Lower leg skin (tissue), 4 donors: Measurements from ENCODE around the gene PPP2R5C. TPM values are rescaled to one million over a fixed set of nuclear protein-coding genes. Genes with fewer than 3 reads are reported as not detected.

Source experiments
- DNase-seq, 2 donors: peaks; one replicate each; pipeline ENCODE4 v3.0.0-alpha.2; 2019; ENCODE audit warnings: low spot score in 2 of 2
- H3K4me3 ChIP-seq: fragments of 200-600 bp; sonication (generic); 2 replicates; pipeline ENCODE4 v1.5.1; 2017; ENCODE audit warnings: mild to moderate bottlenecking, low read depth; ENCODE audit not compliant: poor library complexity, severe bottlenecking
- CTCF ChIP-seq, 3 donors: fragments of 450-650 bp; IDR thresholded peaks; one replicate each; pipeline ENCODE4 v1.5.1; 2016; ENCODE audit warnings: antibody characterized with exemption in 3 of 3, mild to moderate bottlenecking in 3 of 3, moderate library complexity in 2 of 3
- POLR2A ChIP-seq, 2 donors: fragments of 450-650 bp; IDR thresholded peaks; one replicate each; pipeline ENCODE4 v1.6.1; 2016 to 2017; ENCODE audit warnings: antibody characterized with exemption in 2 of 2, mild to moderate bottlenecking in 1 of 2, moderate library complexity in 1 of 2
- WGBS, 2 donors: methylation state at CpG; one replicate each; pipeline ENCODE4 v1.1.5; 2018; 5-methylcytosine and 5-hydroxymethylcytosine counted together
- intact Hi-C: fragments of 100-400 bp; cut with DNase I; formaldehyde crosslinking; loops from one replicate; pipeline ENCODE4 v1.15.0; 2023; ENCODE audit warnings: low total_unique reads
- total RNA-seq, 4 donors: library from RNA; depleted of rRNA; stranded (reverse); fragments of >200 nt; gene quantifications; one replicate each; pipeline ENCODE4 v1.1.0, GENCODE V29; 2016

PPP2R5C gene
- total RNA-seq, 4 donors from 2014 or later: 74.6 to 89.9 (median 80.3) TPM

GRCh38 chr14:101809671-101810514, 48.4 kb downstream of the PPP2R5C start:
- H3K4me3 ChIP-seq: peak overlapping the region; percentile 44
- peak; percentile 91 to 97 for DNase-seq
- intact Hi-C loops: no loop called here
- 0 to 1% methylated on average over 23 of the region's 23 CpGs for WGBS, 2 donors
- TF ChIP-seq POLR2A (IDR thresholded peaks at IDR 0.05): no peak
- TF ChIP-seq CTCF (IDR thresholded peaks at IDR 0.05): no peak

GRCh38 chr14:101810897-101811621, 49.5 kb downstream of the PPP2R5C start:
- no peak for TF ChIP-seq POLR2A (IDR thresholded peaks at IDR 0.05)
- no peak for TF ChIP-seq CTCF (IDR thresholded peaks at IDR 0.05)
- 48 to 54% methylated on average over 5 of the region's 5 CpGs for WGBS, 2 donors
- no peak overlapping the region for H3K4me3 ChIP-seq
- DNase-seq: no peak
- intact Hi-C loops: no loop called here

GRCh38 chr14:101812071-101812470, 50.6 kb downstream of the PPP2R5C start:
- H3K4me3 ChIP-seq: no peak overlapping the region
- TF ChIP-seq POLR2A (IDR thresholded peaks at IDR 0.05): no peak
- TF ChIP-seq CTCF (IDR thresholded peaks at IDR 0.05): no peak
- no peak for DNase-seq
- intact Hi-C loops: no loop called here
- WGBS, 2 donors: 84 to 85% methylated on average over 11 of the region's 11 CpGs

GRCh38 chr14:101813171-101813759, 51.8 kb downstream of the PPP2R5C start:
- no peak overlapping the region for H3K4me3 ChIP-seq
- WGBS, 2 donors: 45 to 54% methylated on average over 7 of the region's 7 CpGs
- intact Hi-C loops: no loop called here
- DNase-seq: no peak
- TF ChIP-seq POLR2A (IDR thresholded peaks at IDR 0.05) (no peak), CTCF (IDR thresholded peaks at IDR 0.05) (no peak)

GRCh38 chr14:101813833-101814232, 52.3 kb downstream of the PPP2R5C start:
- 82% methylated on average over 1 of the region's 1 CpG for WGBS, 2 donors
- no peak overlapping the region for H3K4me3 ChIP-seq

More at GRCh38 chr14:101813833-101814232, 52.3 kb downstream of the PPP2R5C start:
- no peak for DNase-seq
- no peak for TF ChIP-seq CTCF (IDR thresholded peaks at IDR 0.05)
- no peak for TF ChIP-seq POLR2A (IDR thresholded peaks at IDR 0.05)
- intact Hi-C loops: no loop called here
